ENCODE results near the gene ETV3. TPM values are rescaled to one million over a fixed set of nuclear protein-coding genes. Genes with fewer than 3 reads are reported as not detected.
"Not testable (repeated sequence)": the region's sequence is repeated elsewhere in the genome, so short reads cannot be mapped to it uniquely, and the experiment has no call there.

Gene ETV3
- total RNA-seq, 2 experiments from 2014 or later, result 39.4 to 43.1 TPM

DNA sequence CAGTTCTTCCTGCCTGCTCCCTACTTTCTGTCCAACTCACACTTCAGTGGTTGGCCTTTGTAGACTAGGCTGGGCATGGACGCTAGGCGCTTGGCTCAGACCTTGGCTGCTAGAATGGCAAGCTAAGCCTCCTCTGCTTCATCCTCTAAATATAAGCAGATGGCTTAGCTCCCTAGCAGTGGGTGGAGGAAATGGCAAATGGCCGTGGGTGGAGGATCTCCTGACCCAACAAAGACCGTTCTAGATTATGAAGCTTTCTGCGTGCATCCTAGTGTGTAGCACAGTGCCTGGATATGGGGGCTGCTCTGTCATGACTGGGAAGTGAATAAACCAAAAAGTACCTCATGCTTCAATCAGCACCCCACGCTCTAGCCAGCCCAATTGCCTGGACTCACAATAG lies 28.2 kb downstream of the ETV3 start:
- DNase-seq (no peak), ATAC-seq (ENCODE audit: low read depth) (no peak)
- peaks cover 60% of the 10 kb centered on the region for H3K27me3 Mint-ChIP-seq
- peaks cover 7% of the 10 kb centered on the region for H3K4me1 Mint-ChIP-seq
- H3K9me3 Mint-ChIP-seq, result no peaks in the 10 kb centered on the region
- POLR2A ChIA-PET, result no interaction called here
- no peak overlapping the region for H3K27ac Mint-ChIP-seq
- no peaks in the 10 kb centered on the region for H3K36me3 Mint-ChIP-seq
- no peak overlapping the region for H3K4me3 Mint-ChIP-seq

DNA sequence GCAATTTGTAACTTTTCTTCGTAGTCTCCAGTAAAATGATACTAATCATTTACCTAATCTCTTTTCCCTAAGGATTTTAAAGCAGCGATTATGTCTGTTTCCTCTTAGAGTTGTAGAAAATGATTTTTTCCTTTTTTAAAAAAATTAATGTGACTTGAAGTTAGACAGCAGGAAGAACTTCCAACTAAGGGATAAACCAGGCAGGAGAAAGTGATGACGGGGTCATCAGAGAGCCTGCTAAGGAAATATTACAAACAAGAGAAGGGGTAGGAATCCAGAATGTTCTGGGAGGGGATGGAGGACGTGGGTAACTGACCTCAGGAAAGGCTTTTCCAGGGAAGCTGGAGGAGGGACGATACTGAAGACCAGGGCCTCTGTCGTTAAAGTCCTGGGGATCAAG lies 29.7 kb downstream of the ETV3 start:
- Mint-ChIP-seq H3K9me3 (no peaks in the 10 kb centered on the region), H3K4me1 (peaks cover 7% of the 10 kb centered on the region), H3K36me3 (no peaks in the 10 kb centered on the region), H3K27ac (no peak overlapping the region), H3K4me3 (no peak overlapping the region), H3K27me3 (peaks cover 60% of the 10 kb centered on the region)
- DNase-seq (no peak), ATAC-seq (ENCODE audit: low read depth) (no peak)
- POLR2A ChIA-PET, result no interaction called here

DNA sequence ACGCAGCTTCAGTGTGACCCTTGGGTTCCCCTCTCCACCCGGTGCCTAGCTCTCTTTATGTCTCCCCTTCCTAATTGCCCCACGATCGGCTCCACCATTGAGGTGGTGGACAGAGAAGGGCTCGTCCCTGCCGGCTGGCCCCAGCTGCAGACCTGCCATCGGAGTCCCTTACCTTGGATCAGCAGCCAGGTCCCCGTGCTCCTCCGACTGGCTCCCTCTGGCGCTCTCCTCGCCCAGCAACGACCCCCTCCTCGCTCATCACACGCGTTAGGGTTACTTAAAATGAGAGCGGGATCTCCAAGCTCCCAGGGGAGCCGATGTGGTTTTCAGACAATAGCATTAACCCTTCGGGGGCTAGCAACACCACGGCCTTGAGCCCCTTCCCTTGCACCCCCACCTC lies 30.5 kb downstream of the ETV3 start:
- ATAC-seq (ENCODE audit: low read depth) (no peak), DNase-seq (no peak)
- Mint-ChIP-seq H3K27me3 (peaks cover 60% of the 10 kb centered on the region), H3K9me3 (no peaks in the 10 kb centered on the region), H3K27ac (no peak overlapping the region), H3K4me1 (peaks cover 7% of the 10 kb centered on the region), H3K36me3 (no peaks in the 10 kb centered on the region), H3K4me3 (no peak overlapping the region)
- POLR2A ChIA-PET, result interaction anchor here (0.6 kb wide), 1 partner anchor 63 kb away, joined by 3 read pairs; no protein-coding TSS in a partner anchor

- ATAC-seq (ENCODE audit: low read depth), result no peak
- no peaks in the 10 kb centered on the region for H3K36me3 Mint-ChIP-seq
- no peak overlapping the region for H3K4me3 Mint-ChIP-seq
- no peaks in the 10 kb centered on the region for H3K9me3 Mint-ChIP-seq
- no peak overlapping the region for H3K27ac Mint-ChIP-seq
- peaks cover 54% of the 10 kb centered on the region for H3K27me3 Mint-ChIP-seq
- H3K4me1 Mint-ChIP-seq, result peaks cover 7% of the 10 kb centered on the region
- DNase-seq, result no peak
- POLR2A ChIA-PET, result no interaction called here
These were observed 31.4 kb downstream of the ETV3 start for GRCh38 chr1:157106813-157107189.

- ATAC-seq (ENCODE audit: low read depth), result peak; percentile 77
- no peak for DNase-seq
- POLR2A ChIA-PET, result no interaction called here
- Mint-ChIP-seq H3K9me3 (no peaks in the 10 kb centered on the region), H3K4me1 (peaks cover 7% of the 10 kb centered on the region), H3K36me3 (no peaks in the 10 kb centered on the region), H3K27ac (peak overlapping the region; percentile 34), H3K4me3 (no peak overlapping the region), H3K27me3 (peaks cover 49% of the 10 kb centered on the region)
These were observed 32.0 kb downstream of the ETV3 start for GRCh38 chr1:157105988-157106812.

DNA sequence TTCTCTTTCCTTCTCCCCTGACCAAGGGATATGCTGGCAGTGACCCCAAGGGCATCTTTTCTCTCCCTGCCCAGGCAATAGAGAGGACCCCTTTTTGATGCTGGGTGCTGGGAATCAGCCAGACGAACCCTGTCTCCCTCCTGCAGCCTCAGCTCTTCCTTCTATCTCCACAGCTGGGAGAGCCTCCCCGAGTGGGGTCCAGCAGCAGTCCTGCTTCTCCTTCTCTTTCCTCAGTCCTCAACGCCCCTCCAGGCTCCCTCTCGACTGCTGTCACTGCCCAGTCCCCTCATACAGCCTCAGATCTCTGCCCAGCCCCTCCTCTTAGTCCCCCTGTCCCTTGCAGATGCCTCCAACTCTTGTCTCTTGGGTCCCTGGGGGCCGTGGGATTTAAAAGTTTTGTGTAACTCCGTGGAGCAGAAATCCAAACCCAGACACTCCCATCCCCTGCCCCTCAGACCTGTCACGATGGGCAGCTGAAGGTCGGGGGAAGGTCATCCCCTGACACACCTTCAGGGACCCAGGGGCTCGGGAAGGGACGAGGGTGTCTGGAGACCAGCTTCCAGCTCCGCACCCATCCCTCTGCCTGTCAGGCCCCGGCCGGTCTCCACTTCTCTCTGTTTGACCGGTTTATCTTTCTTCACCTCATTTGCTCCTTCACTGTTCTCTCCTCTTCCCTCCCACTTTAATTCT lies 32.8 kb downstream of the ETV3 start:
- Mint-ChIP-seq H3K4me3 (no peak overlapping the region), H3K4me1 (peaks cover 7% of the 10 kb centered on the region), H3K27me3 (peaks cover 47% of the 10 kb centered on the region), H3K27ac (peak overlapping the region; percentile 34), H3K36me3 (no peaks in the 10 kb centered on the region), H3K9me3 (no peaks in the 10 kb centered on the region)
- DNase-seq, result no peak
- ATAC-seq (ENCODE audit: low read depth), result no peak
- POLR2A ChIA-PET, result no interaction called here

DNA sequence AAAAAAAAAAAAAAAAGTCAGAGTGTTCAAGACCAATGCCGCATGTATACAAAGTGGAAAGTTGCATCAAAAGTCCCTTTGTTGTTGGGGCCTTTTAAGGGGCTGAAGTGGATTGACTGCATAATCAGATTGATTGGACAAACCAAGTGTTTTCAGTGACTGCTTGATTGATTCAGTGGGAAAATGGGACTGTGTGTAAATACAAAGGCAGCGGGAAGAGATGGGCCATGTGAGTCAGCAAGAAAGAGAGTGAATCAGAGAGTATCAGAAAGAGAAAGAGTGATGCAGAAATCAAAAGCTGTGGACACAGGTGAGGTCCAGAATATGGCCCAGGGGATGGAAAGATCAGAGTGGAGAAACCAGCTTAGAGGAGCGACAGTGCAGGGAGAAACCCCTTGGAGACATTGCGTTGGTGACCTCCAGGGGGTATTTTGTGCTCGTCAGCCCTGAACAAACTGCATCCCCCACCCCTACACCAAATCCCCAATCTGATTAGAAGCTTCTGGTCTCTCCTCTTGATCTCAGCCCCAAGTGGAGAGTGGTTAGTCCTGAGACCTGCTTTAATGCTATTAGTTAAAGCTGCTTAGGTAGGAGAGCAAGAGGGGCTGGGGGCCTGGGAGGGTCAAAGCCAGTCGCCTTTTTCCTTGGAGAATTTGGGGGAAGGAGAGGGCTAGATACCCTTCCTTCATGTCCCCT lies 33.4 kb downstream of the ETV3 start:
- ATAC-seq (ENCODE audit: low read depth) (no peak), DNase-seq (no peak)
- H3K36me3 Mint-ChIP-seq, result no peaks in the 10 kb centered on the region
- H3K27me3 Mint-ChIP-seq, result peaks cover 43% of the 10 kb centered on the region
- H3K9me3 Mint-ChIP-seq, result no peaks in the 10 kb centered on the region
- POLR2A ChIA-PET, result no interaction called here
- H3K4me1 Mint-ChIP-seq, result peaks cover 7% of the 10 kb centered on the region
- no peak overlapping the region for H3K27ac Mint-ChIP-seq
- H3K4me3 Mint-ChIP-seq, result no peak overlapping the region

DNA sequence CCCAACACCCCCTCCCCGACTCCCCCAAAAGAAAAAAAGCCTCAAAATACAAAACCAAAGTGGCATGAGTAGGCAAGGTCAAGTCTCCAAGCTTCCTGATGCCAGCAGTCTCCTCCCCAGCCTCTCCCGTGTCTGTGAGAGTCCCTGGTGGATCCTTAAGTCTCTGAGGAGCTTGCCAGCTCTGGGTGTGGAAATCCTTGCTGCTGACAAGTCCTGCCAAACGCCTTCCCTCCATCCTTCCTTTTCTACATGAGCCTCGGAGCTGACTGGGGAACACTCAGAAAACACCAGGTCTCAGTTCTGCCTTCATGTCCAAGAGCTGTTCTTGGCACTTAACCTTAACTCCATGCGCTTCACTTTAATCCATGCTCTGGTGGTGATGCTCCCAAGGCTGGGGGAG lies 34.9 kb downstream of the ETV3 start:
- H3K27ac Mint-ChIP-seq, result no peak overlapping the region
- ATAC-seq (ENCODE audit: low read depth) (no peak), DNase-seq (no peak)
- peaks cover 15% of the 10 kb centered on the region for H3K4me1 Mint-ChIP-seq
- POLR2A ChIA-PET, result interaction anchor here (1.3 kb wide), 1 partner anchor 31 kb away, joined by 3 read pairs; no protein-coding TSS in a partner anchor
- H3K9me3 Mint-ChIP-seq, result no peaks in the 10 kb centered on the region
- no peaks in the 10 kb centered on the region for H3K36me3 Mint-ChIP-seq
- peaks cover 34% of the 10 kb centered on the region for H3K27me3 Mint-ChIP-seq
- H3K4me3 Mint-ChIP-seq, result no peak overlapping the region

GRCh38 chr1:157101149-157101548 lies 37.0 kb downstream of the ETV3 start:
- DNase-seq, result no peak
- peaks cover 20% of the 10 kb centered on the region for H3K27me3 Mint-ChIP-seq
- no peaks in the 10 kb centered on the region for H3K36me3 Mint-ChIP-seq
- no peak overlapping the region for H3K27ac Mint-ChIP-seq
- POLR2A ChIA-PET, result no interaction called here
- ATAC-seq (ENCODE audit: low read depth), result no peak
- H3K9me3 Mint-ChIP-seq, result no peaks in the 10 kb centered on the region
- H3K4me3 Mint-ChIP-seq, result no peak overlapping the region
- H3K4me1 Mint-ChIP-seq, result peaks cover 10% of the 10 kb centered on the region

- DNase-seq, result no peak
- H3K27ac Mint-ChIP-seq, result no peak within 1 kb of the TSS
- POLR2A ChIA-PET, result no interaction called here
- H3K36me3 Mint-ChIP-seq, result no peaks in the 10 kb centered on the region
- peaks cover 8% of the 10 kb centered on the region for H3K4me1 Mint-ChIP-seq
- no peak within 1 kb of the TSS for H3K4me3 Mint-ChIP-seq
- no peak for ATAC-seq (ENCODE audit: low read depth)
- H3K27me3 Mint-ChIP-seq, result peaks cover 10% of the 10 kb centered on the region
- H3K9me3 Mint-ChIP-seq, result no peaks in the 10 kb centered on the region
These were observed 38.6 kb downstream of the ETV3 start, which contains the start of gene ETV3L for GRCh38 chr1:157099633-157100009. TSS of gene ETV3L (minus strand) at chr1:157099808. CDS start at chr1:157099523, 285 bp downstream.

DNA sequence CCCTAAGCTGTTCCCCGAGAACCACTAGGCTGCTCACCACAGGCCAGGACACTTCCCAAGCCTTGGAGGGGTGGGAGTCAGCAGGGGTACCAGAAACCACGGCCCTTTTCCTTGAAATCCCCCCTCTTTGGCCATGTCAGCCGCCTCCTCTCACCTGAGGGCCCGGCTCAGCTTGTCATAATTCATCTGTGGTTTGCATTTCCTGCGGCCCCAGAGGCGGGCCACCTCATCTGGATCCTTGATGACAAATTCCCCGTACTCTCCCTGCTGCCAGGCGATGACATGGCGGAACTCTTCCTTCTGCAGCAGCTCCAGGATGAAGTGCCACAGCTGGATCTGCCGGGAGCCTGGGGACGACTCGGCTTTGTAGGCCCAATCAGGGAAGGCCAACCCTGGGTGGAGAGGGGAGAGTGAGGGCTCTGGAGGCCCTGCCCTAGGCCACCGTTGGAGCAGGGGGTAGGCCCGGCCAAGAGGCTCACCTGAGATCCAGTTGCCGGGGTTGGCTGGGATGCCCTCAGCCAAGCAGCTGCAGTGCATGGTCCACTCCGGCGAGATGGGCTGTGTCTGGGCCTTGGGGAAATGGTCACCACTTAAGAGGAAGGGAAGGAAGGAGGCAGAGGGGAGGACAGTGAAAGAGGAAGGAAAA lies 39.1 kb downstream of the ETV3 start:
- H3K4me3 Mint-ChIP-seq; H3K9me3 Mint-ChIP-seq; H3K27ac Mint-ChIP-seq; ATAC-seq (ENCODE audit: low read depth); H3K27me3 Mint-ChIP-seq; H3K36me3 Mint-ChIP-seq; DNase-seq; H3K4me1 Mint-ChIP-seq; POLR2A ChIA-PET: not testable (repeated sequence)

DNA sequence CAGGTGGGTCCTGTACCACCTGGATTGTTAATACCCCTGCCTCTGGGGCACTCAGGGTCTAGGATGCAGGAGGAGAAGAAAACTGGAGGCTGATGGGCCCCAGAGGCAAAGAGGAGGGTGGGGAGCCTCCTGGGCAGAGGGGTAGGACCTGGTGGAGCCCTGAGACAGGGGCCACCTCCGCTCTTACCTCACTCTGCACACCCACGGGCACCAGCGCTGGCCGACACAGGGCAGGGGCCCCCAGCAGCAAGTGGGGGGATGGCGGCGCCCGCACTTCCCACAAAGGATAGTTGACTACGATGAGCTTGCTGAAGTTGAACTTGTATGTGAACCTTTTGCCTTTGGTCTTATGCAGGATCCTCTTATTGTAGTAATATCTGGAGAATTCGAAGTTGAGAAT lies 39.7 kb downstream of the ETV3 start:
- Mint-ChIP-seq H3K27me3 (peaks cover 8% of the 10 kb centered on the region), H3K9me3 (no peaks in the 10 kb centered on the region), H3K4me3 (no peak overlapping the region), H3K4me1 (peaks cover 8% of the 10 kb centered on the region), H3K36me3 (no peaks in the 10 kb centered on the region), H3K27ac (no peak overlapping the region)
- DNase-seq (no peak), ATAC-seq (ENCODE audit: low read depth) (no peak)
- POLR2A ChIA-PET, result no interaction called here

- H3K27ac Mint-ChIP-seq, result no peak overlapping the region
- no peak for DNase-seq
- H3K4me1 Mint-ChIP-seq, result peaks cover 8% of the 10 kb centered on the region
- H3K27me3 Mint-ChIP-seq, result peaks cover 5% of the 10 kb centered on the region
- no peak for ATAC-seq (ENCODE audit: low read depth)
- no peaks in the 10 kb centered on the region for H3K9me3 Mint-ChIP-seq
- POLR2A ChIA-PET, result interaction anchor here (1.4 kb wide), 1 partner anchor 39 kb away, joined by 3 read pairs; no protein-coding TSS in a partner anchor
- no peaks in the 10 kb centered on the region for H3K36me3 Mint-ChIP-seq
- no peak overlapping the region for H3K4me3 Mint-ChIP-seq
These were observed 40.5 kb downstream of the ETV3 start for GRCh38 chr1:157097692-157098091.
